ENCODE measurements around the gene CCR6.

GRCh38 chr6:167092672-167093339 lies 30.1 kb upstream of the CCR6 start:
- TF ChIP-seq CTCF (conservative IDR thresholded peaks at IDR 0.05; ENCODE audit: low read length), result no peak
- TF ChIP-seq EZH2phosphoT487 (IDR thresholded peaks at IDR 0.05; ENCODE audit: borderline replicate concordance, low read depth, low read length), result no peak

Data from OCI-LY7 (cell line).